Measurements from ENCODE around the gene CRTC3.
"Not testable (repeated sequence)": the region's sequence is repeated elsewhere in the genome, so short reads cannot be mapped to it uniquely, and the experiment has no call there.

Gene CRTC3

GRCh38 chr15:90523373-90523772, 6.3 kb upstream of the CRTC3 start:
- no peak for DNase-seq

DNA sequence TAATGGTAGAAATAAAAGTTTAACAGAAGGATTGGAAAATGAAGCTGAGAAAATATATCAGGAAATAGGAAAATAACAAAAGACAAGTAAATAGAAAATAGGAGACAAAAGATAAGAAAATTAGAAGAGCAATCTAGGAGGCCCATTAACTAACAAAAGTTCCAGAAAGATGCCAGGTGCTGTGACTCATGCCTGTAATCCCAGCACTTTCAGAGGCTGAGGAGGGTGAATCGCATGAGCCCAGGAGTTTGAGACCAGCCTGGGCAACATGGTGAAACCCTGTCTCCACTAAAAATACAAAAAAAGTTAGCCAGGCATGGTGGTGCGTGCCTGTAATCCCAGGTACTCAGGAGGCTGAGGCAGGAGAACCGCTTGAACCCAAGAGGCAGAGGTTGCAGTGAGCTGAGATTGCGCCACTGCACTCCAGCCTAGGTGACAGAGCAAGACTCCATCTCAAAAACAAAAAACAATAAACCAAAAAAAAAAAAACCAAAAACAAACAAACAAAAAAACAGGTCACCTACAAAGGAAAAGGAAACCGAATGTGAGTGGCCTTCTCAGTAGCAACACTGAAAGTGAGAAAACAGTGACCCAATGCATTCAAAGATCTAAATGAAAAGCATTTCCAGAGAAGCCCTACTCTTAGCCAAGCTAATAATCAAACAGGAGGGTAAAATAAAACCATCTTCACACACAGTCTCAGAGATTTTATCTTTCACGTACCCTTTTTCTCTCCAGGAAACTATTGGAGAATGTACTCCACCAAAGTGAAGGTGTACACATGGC, 5.5 kb upstream of the CRTC3 start:
- not testable (repeated sequence) for DNase-seq

DNA sequence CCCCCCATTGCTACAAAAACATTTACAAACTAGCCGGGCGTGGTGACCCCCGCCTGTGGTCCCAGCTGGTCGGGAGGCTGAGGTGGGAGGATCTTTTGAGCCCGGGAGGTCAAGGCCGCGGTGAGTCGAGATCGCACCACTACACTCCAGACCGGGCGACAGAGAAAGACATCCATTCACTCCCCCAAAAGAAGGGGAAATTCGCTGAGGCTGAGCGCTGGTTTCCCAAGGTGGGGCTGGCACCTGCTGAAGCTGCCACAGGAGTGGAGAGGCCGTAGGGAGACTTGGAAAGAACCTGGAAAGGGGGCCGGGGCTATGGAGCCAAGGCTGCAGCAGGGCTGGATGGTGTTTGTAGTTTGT, 732 bp upstream of the CRTC3 start:
- DNase-seq: no peak

DNA sequence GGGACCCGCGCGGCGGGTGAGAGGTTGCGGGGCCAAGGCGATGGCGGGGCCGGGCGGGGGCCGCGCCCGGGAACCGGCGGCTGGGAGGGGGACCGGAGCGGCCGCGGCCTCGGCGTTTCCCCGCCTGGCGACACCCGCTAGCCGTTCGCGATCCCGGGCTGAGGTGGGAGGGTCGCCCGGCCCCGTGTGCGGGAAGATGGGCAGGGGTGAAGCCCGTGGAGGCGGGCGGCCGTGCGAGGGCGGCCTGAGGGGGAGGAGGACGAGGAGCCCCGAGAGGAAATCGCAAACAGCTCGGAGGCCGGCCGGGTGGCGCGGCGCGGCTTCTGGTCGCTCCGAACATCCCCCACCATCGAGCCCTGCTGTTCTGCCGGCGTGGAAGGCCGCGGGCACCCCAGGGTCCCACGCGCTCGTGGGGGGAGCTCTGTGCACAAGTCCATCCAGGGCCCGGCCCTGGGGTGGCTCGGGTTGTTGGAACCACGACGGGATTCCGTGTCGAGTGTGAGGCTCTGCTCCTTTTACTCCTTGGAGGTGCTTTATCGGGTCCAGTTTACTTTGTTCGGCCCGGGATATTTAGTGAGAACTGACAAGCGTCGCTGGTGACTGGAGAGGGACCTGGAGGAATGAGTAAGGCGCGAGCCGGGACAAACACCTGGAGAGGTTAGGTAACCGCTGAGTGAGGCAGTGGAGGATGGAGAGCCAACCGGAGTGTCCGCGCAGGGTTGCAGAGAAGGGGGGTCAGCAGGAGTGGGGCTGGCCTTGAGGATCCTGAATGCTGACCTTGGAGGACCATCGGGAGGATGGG, 728 bp downstream of the CRTC3 start:
- DNase-seq: no peak

DNA sequence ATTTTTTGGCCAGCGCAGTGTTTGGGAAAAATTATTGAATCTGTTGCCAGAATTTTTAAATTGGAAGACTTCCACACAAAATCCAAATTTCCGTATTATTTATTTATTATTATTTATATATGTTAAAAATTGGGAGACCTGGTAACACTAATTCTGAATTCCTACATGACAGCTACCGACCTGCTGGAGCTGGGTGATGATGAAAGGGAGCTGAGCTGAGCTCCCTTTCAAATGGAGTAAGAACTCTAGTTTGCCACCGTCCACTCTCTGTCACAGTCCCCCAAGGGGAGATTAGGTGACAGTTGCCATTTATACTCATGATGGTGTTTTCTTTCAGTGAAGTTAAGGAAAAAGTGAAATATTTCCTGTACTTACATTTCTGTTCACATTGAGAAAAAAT, 1.4 kb downstream of the CRTC3 start:
- no peak for DNase-seq

DNA sequence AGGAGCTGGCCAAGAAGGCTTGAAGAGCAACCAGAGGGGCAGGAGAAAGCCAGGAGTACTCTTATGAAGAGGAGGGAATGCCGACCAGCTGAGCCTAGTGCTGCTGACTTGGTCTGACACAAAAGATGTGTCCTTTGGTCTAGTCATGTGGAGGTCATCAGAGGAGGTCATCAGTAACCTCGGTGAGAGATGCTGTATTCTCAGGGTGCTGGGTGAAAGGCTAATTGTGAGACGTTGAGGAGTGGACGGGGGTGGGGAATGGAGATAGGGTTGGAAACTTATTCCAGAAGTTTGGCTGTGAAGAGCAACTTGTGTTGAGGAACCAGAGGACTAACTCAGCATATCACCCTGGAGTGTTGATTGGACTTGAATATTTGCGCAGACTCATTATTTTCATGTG, 5.5 kb downstream of the CRTC3 start:
- no peak for DNase-seq

DNA sequence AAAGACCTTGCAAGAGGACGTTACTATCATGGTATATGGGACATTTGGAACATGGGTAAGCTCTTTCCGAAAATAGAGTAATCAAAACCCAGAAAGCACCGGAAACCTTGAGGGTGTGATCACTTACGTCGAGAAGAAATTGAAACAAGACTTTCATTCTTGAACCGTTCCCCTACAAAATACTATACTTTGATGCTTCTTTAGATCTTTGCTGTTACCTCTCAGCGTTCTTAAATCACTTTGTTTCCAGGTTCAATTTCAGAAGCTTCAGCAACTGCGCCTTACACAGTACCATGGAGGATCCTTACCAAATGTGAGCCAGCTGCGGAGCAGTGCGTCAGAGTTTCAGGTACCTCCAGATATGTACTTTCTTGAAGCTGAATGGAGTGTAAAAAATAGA, 10.1 kb downstream of the CRTC3 start:
- DNase-seq: no peak

DNA sequence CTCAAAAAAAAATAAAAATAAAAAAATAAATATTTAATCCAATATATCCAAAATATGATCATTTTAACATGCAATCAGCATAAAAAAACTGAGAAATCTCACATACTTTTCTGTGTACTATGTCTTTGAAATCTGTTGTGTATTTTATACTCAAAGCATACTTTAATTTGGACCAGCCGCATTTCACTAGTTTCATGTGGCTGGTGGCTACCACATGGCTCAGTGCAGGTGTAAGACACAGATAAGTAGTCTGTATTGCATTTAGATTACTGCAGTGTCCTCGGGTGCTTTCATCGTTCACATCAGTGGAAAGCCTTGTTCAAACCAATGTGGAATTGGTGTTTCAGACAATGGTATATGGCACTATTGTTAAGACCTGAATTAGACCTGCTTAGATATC, 11.0 kb downstream of the CRTC3 start:
- DNase-seq: no peak

DNA sequence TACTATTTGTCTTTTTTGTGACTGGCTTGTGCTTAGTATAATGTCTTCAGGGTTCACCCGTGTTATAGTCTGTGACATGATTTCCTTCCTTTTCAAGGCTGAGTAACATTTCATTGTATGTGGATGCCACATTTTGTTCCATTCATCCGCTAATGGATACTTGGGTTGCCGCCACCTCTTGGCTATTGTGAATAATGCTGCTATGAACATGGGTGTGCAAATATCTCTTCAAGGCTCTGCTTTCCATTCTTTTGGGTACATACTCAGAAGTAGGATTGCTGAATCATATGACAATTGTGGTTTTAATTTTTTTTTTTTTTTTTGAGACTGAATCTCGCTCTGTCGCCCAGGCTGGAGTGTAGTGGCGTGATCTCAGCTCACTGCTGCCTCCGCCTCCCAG, 15.4 kb downstream of the CRTC3 start:
- no peak for DNase-seq

DNA sequence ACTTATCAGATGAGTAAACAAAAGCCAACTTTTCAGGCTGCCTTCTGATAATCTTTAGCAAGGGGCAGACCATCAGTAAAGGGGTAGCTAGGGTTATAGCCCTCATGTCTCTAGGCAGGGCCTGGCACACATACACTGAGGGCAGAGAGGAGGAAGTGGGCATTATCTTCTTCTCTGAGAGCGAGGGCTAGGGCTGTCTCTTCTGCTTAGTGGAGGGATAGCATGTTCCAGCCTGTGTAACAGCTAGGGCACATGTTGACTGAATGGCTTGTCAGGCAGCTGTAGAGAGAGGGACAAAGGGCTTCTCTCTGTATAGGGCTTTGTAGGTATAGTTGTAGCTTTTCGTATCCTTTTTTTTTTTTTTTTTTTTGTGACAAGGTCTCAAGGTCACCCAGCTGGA, 17.8 kb downstream of the CRTC3 start:
- DNase-seq: no peak

DNA sequence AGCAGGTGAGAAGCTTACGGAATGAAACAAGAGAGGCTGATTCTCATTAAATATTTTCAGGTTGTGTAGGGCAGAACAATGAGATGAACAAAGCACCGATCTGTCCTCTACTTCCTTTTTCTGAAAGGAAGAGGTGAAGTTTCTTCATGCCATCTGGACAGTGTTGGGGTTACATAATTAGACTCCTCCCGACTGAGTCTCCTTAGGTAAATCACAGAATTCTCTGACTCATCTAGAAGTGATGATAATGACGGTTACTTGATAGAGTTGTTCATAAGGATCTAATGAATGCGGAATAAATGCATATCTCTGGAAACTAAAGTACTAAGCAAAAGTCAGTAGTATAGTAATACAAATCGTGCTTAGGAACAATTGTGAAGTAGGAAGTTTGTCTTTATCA, 21.2 kb downstream of the CRTC3 start:
- no peak for DNase-seq

- DNase-seq: no peak
Observed at GRCh38 chr15:90552162-90552928, 22.6 kb downstream of the CRTC3 start.

DNA sequence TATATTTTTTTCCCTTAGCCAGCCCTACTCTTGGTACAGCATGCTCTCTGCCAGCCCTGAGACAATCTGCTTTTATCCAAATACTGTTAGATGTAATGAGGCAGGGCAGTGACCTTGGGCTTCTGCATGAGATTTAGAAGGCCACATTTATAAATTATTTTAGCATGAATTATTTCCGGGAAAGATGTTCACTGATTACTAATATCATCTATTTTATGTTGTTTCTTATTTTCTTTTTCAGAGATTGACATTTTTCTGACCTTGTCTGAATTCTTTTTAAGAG, 23.1 kb downstream of the CRTC3 start:
- no peak for DNase-seq

- no peak for DNase-seq
Observed at GRCh38 chr15:90553248-90553745, 23.6 kb downstream of the CRTC3 start.

- no peak for DNase-seq
Observed at GRCh38 chr15:90557186-90558084, 27.7 kb downstream of the CRTC3 start.

GRCh38 chr15:90558171-90558573, 28.4 kb downstream of the CRTC3 start:
- DNase-seq: no peak

GRCh38 chr15:90559119-90559518, 29.4 kb downstream of the CRTC3 start:
- no peak for DNase-seq

DNA sequence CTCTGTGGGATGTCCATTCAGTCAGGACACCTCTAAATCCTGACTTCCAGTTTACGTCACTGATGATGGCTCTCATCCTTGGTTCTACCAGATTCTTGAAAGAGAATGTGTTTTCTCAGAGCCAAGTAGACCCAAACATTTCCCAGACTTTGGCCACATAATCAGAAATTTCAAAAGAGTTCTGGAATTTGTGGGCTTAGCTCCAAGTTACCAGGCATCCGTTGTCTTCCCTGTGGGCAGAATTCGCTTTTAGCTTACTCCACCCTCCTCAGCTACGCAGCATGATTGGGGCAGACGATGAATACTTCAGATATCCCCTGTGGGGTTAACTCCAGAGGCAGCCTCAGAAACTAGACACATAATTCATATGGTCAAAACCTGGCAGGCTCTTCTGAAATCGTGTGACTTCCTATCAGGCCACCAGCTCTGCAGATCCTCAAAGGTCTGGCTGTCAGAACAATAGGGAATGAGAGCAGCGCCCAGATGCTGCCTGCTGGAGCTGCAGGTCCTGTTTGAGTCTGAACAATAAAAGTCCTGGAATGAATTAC, 30.6 kb downstream of the CRTC3 start:
- DNase-seq: peak; percentile 36

- no peak for DNase-seq
Observed at GRCh38 chr15:90561344-90562244, 31.9 kb downstream of the CRTC3 start.

- DNase-seq: no peak
Observed at GRCh38 chr15:90562669-90563068, 32.9 kb downstream of the CRTC3 start.

- DNase-seq: no peak
Observed at GRCh38 chr15:90563463-90563862, 33.7 kb downstream of the CRTC3 start.
